DMS114 treated with DMSO at 0.1 percent for 48 hours (cell line): ENCODE measurements around the gene SELENOK.
A peak's percentile ranks its signal among the peaks of the same experiment; 100 is the strongest.
"Not testable (repeated sequence)": the region's sequence is repeated elsewhere in the genome, so short reads cannot be mapped to it uniquely, and the experiment has no call there.

Experiments used
- DNase-seq: peaks from one replicate; lab custom pipeline; 2025; ENCODE audit not compliant: unreplicated experiment; lab: John Stamatoyannopoulos, UW

The SELENOK gene

DNA sequence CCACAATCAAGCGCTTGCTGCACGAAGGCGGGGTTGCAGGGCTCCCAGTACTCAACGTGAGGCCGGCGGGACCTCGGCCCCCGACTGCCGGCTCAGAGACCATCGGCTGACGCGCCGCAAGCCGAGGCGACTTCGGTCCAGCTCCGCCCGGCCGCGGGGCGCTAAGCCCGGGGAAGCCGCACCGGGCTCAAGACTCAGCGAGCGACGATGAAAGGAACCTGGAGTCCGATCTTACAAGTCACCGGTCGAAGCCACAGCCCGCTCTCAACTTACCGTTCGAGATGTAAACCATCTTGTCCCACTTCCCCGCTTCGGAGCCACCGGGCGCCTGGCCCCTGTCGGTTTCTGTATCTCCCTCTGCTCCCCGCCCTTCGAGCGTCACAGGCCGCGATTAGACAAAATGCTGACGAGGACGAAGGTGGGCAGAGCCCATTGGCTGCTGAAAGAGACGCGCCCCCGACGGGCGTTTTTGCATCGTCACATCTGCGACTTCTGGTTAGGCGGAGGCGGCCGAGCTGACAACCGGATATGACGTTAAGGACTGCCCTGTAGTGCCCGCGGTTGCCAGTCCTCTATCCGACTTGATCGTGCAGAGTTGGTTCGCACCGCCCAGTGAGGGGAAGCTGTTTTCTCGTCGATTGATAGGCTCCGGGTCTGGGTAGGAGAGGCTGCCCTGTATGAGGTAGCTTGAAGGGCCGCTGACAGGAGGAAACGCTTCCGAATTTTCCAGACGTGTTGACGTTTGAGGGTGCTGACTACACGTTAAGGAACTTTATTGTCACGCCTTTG lies at the start of gene SELENOK:
TSS of gene SELENOK (minus strand) at position 363 of the 789 bp plus-strand sequence.
- peak; percentile 98 for DNase-seq

DNA sequence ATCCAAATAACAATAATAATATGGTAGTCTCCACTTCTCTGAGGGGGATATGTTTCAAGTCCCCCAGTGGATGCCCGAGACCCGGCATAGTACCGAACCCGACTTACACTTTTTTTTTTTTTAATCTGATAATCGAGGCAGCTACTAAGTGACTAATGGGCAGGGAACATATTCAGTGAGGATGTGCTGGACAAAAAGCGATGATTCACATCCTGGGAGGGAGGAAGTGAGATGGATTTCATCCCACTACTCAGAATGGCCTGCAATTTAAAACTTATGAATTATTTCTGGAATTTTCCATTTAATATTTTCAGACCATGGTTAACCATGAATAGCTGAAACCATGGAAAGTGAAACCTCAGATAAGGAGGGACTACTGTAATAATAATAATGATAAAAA lies 49.5 kb upstream of the SELENOK start:
- no peak for DNase-seq

DNA sequence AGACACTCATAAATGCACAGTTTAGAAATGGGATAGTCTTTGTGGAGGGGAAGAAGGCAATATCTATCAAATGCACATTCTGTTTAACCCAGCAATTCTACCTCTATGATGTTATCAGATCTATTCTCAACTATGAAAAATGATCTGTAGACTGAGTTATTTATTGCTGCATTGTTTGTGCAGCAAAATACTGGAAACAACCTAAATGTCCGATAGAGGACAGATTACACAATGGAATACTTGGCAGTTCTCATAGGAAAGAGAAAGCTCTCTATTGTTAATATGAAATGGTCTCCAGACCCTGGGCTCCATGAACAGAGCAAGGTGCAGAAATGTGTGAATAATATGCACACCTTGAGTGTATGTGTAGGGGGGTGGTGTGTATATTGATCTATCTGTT lies 49.0 kb upstream of the SELENOK start:
- no peak for DNase-seq

DNA sequence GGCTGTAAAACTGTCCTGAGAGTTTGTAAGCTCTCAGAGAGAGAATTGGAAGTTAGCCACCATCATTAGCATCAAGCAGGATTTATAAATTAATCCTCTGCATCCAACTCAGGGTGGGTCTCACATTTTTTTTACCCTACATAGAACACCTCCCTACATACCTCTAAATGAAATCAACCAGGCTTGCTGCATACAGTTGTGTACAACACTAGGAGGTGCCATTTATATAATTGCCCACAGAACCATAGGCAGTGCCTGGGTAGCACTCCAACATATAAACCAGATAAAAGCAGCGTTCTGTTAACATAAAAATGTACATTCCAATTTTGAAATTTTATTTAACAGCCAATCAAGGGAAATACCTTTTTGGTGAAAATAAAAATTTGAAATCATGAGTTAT lies 48.2 kb upstream of the SELENOK start:
- no peak for DNase-seq

DNA sequence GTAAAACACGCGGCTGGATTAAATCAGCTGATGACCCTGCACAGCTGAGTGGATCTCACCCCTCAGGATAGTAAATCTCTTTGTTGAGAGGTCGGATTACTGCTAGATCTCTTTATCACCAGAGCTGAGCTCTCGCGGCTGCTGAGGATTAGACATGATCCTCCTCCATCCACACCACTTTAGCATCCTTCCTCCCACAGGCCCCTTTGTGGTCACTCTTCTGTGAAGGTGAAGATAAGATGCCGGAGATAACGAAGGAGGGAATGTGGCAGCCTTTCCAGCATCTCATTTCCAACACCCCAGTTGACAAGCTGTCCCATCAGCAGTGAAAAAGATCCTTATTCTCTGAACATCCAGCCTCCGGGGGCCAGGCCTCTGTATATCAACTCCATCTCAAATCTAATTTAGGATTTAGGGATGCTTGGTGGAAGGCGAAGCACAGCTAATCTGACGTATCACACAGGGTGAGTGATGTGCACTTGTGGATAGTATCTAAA lies 47.5 kb upstream of the SELENOK start:
- DNase-seq, result no peak

DNA sequence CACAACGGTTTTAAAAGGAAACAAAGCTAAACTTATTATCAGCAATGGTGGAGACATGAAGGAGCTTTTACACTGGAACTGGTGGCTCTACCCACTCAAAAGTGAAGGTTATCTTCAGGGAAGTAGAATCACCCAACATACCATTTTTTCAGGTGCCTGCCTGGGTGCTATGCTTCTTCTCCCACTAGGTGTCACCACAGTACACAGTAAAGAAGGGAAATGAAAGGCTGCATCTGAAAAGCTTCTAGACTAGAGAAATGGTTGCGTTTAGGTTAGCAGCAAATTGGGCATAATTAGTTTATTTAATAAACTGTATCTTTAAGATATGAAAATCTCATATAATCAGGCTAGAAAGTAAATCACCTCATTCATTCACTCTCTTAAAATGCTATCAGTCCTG lies 47.0 kb upstream of the SELENOK start:
- peak; percentile 27 for DNase-seq

DNA sequence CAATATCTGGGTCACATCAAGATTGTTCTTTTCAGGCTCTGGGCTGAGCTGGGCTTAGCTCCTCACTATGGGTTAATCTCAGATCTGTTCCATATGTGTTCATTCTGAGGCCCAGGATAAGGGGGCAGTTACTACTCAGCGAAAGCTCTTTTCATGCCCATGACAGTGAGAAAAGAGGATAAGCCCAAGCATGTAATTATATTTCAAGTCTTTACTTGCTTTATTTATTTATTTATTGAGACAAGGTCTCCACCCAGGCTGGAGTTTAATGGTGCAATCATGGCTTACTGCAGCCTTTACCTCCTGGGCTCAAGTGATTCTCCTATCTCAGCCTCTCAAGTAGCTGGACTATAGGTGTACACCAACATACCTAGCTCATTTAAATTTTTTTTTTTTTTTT lies 44.7 kb upstream of the SELENOK start:
- no peak for DNase-seq

DNA sequence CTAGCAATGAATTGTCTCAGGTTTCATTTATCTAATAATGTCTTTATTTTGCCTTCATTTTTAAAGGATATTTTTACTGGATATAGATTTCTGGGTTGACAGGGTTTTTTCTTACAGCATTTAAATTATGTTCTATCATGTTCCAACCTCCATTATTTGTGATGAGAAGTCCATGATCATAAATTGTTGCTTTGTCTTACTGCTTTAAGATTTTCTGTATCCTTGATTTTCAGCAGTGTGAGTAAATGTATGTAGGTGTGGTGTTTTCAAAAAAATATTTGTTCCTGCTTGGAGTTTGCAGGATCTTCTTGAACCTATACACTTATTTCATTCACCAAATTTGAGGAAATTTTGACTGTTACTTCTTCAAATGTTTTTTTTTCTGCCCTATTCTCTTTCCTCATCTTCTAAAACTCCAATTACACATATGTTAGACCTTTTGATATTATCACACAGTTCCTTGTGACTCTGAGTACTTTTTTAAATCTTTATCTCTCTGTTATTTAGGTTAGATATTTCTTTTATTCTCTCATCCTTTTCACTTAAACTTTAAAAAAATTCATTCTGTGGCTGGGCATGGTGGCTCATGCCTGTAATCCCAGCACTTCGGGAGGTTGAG lies 43.7 kb upstream of the SELENOK start:
- DNase-seq, result no peak

DNA sequence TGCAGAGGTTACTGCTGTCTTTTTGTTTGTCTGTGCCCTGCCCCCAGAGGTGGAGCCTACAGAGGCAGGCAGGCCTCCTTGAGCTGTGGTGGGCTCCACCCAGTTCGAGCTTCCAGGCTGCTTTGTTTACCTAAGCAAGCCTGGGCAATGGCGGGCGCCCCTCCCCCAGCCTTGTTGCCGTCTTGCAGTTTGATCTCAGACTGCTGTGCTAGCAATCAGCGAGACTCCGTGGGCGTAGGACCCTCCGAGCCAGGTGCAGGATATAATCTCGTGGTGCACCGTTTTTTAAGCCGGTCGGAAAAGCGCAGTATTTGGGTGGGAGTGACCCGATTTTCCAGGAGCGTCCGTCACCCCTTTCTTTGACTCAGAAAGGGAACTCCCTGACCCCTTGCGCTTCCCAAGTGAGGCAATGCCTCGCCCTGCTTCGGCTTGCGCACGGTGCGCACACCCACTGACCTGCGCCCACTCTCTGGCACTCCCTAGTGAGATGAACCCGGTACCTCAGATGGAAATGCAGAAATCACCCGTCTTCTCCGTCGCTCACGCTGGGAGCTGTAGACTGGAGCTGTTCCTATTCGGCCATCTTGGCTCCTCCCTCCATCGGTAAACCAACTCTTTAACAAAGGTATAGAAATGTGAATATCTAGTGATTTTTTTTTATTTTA lies 35.7 kb upstream of the SELENOK start:
- not testable (repeated sequence) for DNase-seq

DNA sequence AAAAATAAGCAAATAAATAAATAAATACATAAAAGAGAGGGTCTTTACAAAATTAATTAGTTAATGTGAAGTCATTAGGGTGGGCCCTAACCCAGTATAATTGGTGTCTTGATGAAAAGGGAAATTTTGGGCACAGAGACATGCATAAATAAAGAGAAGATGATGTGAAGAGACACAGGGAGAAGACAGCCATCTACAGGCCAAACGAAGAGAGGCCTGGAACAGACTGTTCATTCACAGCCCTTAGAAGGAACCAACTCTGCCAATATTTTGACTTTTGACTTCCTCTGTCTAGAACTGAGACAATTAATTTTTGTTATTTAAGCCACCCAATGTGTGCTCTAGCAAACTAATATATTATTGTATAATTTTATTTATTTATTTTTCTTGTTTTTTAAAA lies 29.6 kb upstream of the SELENOK start:
- DNase-seq, result no peak

DNA sequence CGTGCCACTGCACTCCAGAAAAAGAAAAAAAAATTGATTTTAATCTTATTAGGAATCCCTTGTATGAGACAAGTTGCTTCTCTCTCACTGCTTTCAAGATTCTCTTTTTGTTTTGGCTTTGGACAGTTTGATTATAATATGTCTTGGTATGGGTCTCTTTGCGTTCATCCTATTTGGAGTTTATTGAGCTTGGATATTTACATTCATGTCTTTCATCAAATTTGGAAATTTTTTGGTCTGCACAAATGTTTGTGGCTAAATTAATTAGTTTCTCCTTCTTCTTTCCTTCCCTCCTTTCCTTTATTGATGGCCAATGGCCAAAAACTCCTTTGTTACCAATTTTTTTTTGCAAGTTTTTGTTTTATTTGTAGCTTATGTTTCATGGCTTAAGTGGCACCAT lies 28.1 kb upstream of the SELENOK start:
- no peak for DNase-seq

- DNase-seq, result no peak
Measured at GRCh38 chr3:53913401-53913800, 21.7 kb upstream of the SELENOK start.

GRCh38 chr3:53902711-53903110 lies 11.1 kb upstream of the SELENOK start:
- no peak for DNase-seq

DNA sequence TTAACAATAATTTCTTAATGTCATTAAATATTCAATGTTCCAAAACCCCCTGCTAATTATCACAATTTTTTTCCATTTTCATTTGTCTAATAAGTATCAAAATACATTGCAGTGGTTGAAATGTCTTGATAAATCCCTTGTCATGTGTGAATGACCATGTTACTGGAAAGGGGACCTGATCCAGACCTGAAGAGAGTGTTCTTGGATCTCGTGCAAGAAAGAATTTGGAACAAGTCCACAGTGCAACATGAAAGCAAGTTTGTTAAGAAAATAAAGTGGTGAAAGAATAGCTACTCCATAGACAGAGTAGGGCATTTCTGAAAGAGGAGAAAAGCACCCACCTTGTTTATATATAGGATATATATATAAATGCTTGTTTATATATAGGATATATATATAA lies 10.4 kb upstream of the SELENOK start:
- DNase-seq, result no peak

- no peak for DNase-seq
Measured at GRCh38 chr3:53900666-53901331, 9.1 kb upstream of the SELENOK start.

DNA sequence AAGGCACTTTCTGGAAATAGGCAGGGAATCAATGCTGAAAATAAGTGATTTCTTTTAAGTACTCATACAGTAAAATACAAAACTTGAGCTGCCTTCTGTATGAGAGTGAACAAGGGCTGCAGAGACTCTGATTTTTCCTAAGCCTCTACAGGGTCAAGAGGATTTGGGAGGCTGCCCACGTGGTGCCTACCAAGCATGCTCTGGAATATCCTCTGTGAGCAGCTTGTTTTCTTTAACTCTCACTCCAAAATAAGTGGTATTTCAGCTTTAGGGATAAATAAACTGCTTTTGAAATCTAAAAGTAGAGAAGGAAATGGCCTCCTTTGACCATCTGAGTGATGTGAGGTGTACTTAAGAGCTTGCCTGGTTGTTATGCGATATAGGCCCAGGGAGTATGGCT lies 8.1 kb upstream of the SELENOK start:
- no peak for DNase-seq

DNA sequence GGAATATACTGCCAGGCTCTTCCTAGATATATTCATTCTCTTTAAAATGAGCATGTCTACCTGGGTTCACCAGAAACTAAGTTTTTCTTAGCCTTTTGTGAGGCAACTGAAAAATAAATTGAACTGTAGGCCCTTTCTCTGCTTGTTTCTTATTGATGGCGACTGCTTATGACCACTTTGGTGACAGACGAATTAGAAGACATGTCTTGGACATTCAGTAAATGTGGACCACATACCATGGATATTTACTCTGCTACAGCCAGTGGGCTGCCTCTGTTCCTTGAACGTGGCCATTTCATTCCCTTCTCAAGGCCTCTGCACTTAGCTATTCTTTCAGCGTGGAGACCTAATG lies 603 bp upstream of the SELENOK start:
- DNase-seq, result no peak

DNA sequence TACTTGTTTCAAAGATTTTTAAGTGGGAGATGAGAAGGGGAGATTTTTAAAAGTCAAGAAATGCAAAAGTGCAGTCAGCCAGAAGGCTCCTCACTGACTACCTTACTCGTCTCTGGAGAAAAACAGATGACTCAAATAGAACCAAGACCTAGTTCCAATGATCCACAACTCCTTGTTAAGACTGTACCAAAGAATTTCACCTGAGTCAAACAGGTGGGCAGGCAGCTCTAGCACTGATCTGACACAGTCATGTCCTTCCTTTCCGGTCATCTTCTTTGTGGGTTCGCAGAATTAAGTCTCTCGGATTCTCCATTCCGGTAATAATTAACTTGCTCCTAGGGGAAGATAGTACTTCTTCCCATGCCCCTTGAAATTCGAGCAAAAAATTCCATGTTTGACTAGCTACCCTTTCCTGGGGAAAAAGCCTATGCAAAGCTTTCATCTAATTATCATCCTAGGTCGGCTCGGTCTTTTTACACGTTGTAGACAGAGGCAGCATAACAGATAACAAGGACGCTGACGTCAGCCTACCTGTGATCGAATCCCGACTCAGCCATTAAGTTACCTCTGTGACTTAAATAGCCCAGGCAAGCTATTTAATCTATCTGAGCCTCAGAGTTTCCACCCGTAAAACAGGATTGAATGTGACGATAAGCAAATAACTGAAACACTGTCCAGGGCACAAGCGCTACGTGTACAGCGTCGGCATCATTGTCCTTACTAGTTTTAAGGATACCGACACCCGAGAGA lies 758 bp downstream of the SELENOK start:
- no peak for DNase-seq

DNA sequence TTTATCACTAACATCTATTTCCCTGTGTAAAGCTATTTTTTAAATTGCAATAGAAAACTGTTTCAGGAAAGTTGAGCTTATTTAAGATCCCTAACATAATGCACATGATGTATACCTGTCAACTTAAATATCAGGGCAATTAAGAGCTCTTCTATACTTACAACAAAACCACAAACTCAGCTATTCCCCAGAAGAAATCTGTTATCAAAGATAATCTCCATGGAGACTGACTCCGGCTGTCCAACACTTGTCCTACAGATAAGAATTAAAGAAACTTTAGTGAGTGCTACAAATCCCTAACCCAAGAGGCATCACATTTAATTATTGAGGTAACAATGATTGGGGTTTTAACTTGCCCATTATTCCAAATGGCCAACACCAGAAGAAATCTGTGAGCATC lies 3.4 kb downstream of the SELENOK start:
- no peak for DNase-seq

- no peak for DNase-seq
Measured at GRCh38 chr3:53887446-53887845, 4.2 kb downstream of the SELENOK start.

DNA sequence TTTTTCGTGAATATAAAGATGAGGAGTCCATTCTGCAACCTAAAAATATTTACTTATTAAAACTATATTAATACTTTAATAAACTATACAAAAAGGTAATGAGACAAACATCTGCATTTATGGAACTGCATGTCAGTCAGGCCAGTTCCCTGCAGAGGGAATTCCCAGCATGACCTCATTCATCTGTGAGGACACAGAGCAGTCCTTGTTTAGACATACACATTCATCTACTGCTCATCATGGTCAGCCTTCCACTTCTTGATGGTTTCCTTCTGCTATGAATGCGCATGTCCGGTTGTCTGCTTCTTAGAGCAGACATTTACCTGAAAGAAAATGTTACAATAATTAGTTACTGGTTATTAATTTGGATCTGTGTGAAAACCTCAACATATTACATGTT lies 6.4 kb downstream of the SELENOK start:
- no peak for DNase-seq
